Ovary (tissue), 9 donors: Measurements from ENCODE around the gene SGTB. TPM values are rescaled to one million over a fixed set of nuclear protein-coding genes. Genes with fewer than 3 reads are reported as not detected.

ENCODE experiments used
- DNase-seq, 5 donors: peaks; one replicate each; pipeline ENCODE4 v3.0.0-alpha.2; 2019 to 2020
- H3K27ac ChIP-seq, 2 donors: fragments of 200-600 bp; one replicate each; pipeline versions ENCODE4 v1.5.1 to v1.8.0; 2019 to 2022
- H3K27me3 ChIP-seq: fragments of 200-600 bp; one replicate; pipeline ENCODE4 v1.8.0; 2022
- H3K36me3 ChIP-seq: fragments of 200-600 bp; sonication (generic); one replicate; pipeline ENCODE4 v1.5.1; 2019
- H3K4me1 ChIP-seq: one replicate; pipeline ENCODE4 v1.8.1; 2013; ENCODE audit warnings: mild to moderate bottlenecking, moderate library complexity; ENCODE audit not compliant: insufficient read depth
- H3K4me3 ChIP-seq: fragments of 200-600 bp; sonication (generic); one replicate; pipeline ENCODE4 v1.5.1; 2017
- H3K9me3 ChIP-seq, 2 donors: fragments of 200-600 bp in 1 of 2; sonication (generic) in 1 of 2; one replicate each; pipeline versions ENCODE4 v1.5.1 to v1.8.1; 2013 to 2019; ENCODE audit warnings: mild to moderate bottlenecking in 1 of 2, moderate library complexity in 1 of 2
- CTCF ChIP-seq, 3 donors: fragments of 450-650 bp in 2 of 3; fragments of 200-600 bp in 1 of 3; IDR thresholded peaks; one replicate each; pipeline versions ENCODE4 v1.5.1 to v1.8.0; 2016 to 2022; ENCODE audit warnings: antibody characterized with exemption in 3 of 3, mild to moderate bottlenecking in 1 of 3
- EP300 ChIP-seq: sonication (generic); formaldehyde crosslinking; IDR thresholded peaks from one replicate; pipeline ENCODE4 v1.6.1; 2017; ENCODE audit warnings: antibody characterized with exemption
- POLR2A ChIP-seq: fragments of 450-650 bp; IDR thresholded peaks from one replicate; pipeline ENCODE4 v1.6.1; 2017; ENCODE audit warnings: antibody characterized with exemption, mild to moderate bottlenecking, moderate library complexity
- WGBS, 3 donors: extraction: QIAGEN DNeasy Blood & Tissue Kit in 1 of 3; methylation state at CpG; one replicate each; pipeline versions ENCODE4 v1.1.5 to v1.1.7; 2013 to 2017; 5-methylcytosine and 5-hydroxymethylcytosine counted together
- intact Hi-C, 4 donors: fragments of 100-400 bp; cut with DNase I; formaldehyde crosslinking; loops; one replicate each; pipeline versions ENCODE4 v1.11.0 to v1.15.1; 2022 to 2023
- polyA plus RNA-seq, 2 donors: library from polyadenylated mRNA; stranded (reverse); fragments of 200-250 nt in 1 of 2; fragments of 350-450 nt in 1 of 2; fragmentation: Illumina TruSeq in 1 of 2; extraction: RNeasy Lipid Tissue Mini Kit (QIAGEN cat#74804) in 1 of 2; gene quantifications; one replicate each; pipeline ENCODE4 v1.2.3, GENCODE V29; 2013 to 2014
- total RNA-seq, 7 donors: library from RNA; depleted of rRNA in 2 of 7; stranded (reverse); fragments of >200 nt in 2 of 7; fragmentation: NEBNext Ultra II Directional in 3 of 7; extraction: Animal tissue kit (Norgen Biotek cat#: 25700) in 3 of 7; gene quantifications; one replicate each; pipeline versions ENCODE4 v1.1.0 to v1.2.4, GENCODE V29; 2016 to 2023
- donor health status: DM: no; HTN: no; CAD: no; lungs with moderate emphysema.
- donor health status: DM: no; HTN: no; CAD: no.
- donor health status: Bipolar disorder and iron deficiency.
- donor health status: DM: yes; HTN: yes; CAD: no.
- donor health status: DM: no; HTN: no; CAD: no.
- donor health status: DM: yes; HTN: yes; CAD: no.

SGTB gene
- total and polyA plus RNA-seq, 9 donors = 2.6 to 9.9 (median 7.1) TPM

GRCh38 chr5:65654713-65655112 lies 67.2 kb downstream of the SGTB start:
- Histone ChIP-seq H3K4me3 (no peak overlapping the region), H3K4me1 (no peaks in the 10 kb centered on the region), H3K27me3 (no peaks in the 10 kb centered on the region), H3K27ac (no peak overlapping the region), H3K9me3 (no peaks in the 10 kb centered on the region), H3K36me3 (no peaks in the 10 kb centered on the region)
- DNase-seq = no peak
- 81 to 90% (median 88%) methylated on average over 2 of the region's 2 CpGs for WGBS, 3 donors
- TF ChIP-seq CTCF (IDR thresholded peaks at IDR 0.05) = no peak
- no peak for TF ChIP-seq EP300
- TF ChIP-seq POLR2A = no peak
- intact Hi-C loops = no loop called here

- no peaks in the 10 kb centered on the region for H3K36me3 ChIP-seq
These were observed 70.8 kb downstream of the SGTB start for GRCh38 chr5:65651144-65651543.

GRCh38 chr5:65647941-65648340 lies 74.0 kb downstream of the SGTB start:
- no peak for DNase-seq
- Histone ChIP-seq H3K27ac (no peak overlapping the region), H3K9me3 (no peaks in the 10 kb centered on the region), H3K36me3 (no peaks in the 10 kb centered on the region), H3K4me1 (no peaks in the 10 kb centered on the region), H3K4me3 (no peak overlapping the region), H3K27me3 (no peaks in the 10 kb centered on the region)
- intact Hi-C loops = no loop called here
- TF ChIP-seq CTCF (IDR thresholded peaks at IDR 0.05) (no peak), POLR2A (no peak), EP300 (no peak)

More at GRCh38 chr5:65651144-65651543, 70.8 kb downstream of the SGTB start:
- intact Hi-C loops = no loop called here
- Histone ChIP-seq H3K4me1 (no peaks in the 10 kb centered on the region), H3K9me3 (no peaks in the 10 kb centered on the region), H3K27ac (no peak overlapping the region), H3K27me3 (no peaks in the 10 kb centered on the region), H3K4me3 (no peak overlapping the region)
- WGBS, 3 donors = 83 to 92% (median 85%) methylated on average over 5 of the region's 5 CpGs
- no peak for DNase-seq
- TF ChIP-seq POLR2A = no peak
- TF ChIP-seq CTCF (IDR thresholded peaks at IDR 0.05) = no peak
- no peak for TF ChIP-seq EP300

GRCh38 chr5:65646938-65647337 lies 75.0 kb downstream of the SGTB start:
- intact Hi-C loops = no loop called here
- Histone ChIP-seq H3K27ac (no peak overlapping the region), H3K4me1 (no peaks in the 10 kb centered on the region), H3K27me3 (no peaks in the 10 kb centered on the region), H3K36me3 (no peaks in the 10 kb centered on the region), H3K9me3 (no peaks in the 10 kb centered on the region), H3K4me3 (no peak overlapping the region)
- WGBS, 3 donors = 75 to 82% (median 80%) methylated on average over 2 of the region's 2 CpGs
- TF ChIP-seq EP300 (no peak), CTCF (IDR thresholded peaks at IDR 0.05) (no peak), POLR2A (no peak)
- DNase-seq = no peak

GRCh38 chr5:65640240-65640639 lies 81.7 kb downstream of the SGTB start:
- 78 to 89% (median 88%) methylated on average over 4 of the region's 4 CpGs for WGBS, 3 donors

More at GRCh38 chr5:65640240-65640639, 81.7 kb downstream of the SGTB start:
- TF ChIP-seq CTCF (IDR thresholded peaks at IDR 0.05) = no peak
- no peak for TF ChIP-seq EP300
- no peak for TF ChIP-seq POLR2A
- intact Hi-C loops = no loop called here
- no peaks in the 10 kb centered on the region for H3K27me3 ChIP-seq
- no peaks in the 10 kb centered on the region for H3K9me3 ChIP-seq
- no peaks in the 10 kb centered on the region for H3K4me1 ChIP-seq
- no peak overlapping the region for H3K27ac ChIP-seq
- H3K4me3 ChIP-seq = no peak overlapping the region
- no peak for DNase-seq
- H3K36me3 ChIP-seq = no peaks in the 10 kb centered on the region
